GM23338 (cell line): Measurements from ENCODE around the gene CDON. TPM values are rescaled to one million over a fixed set of nuclear protein-coding genes. Genes with fewer than 3 reads are reported as not detected.

Experiments used
- ATAC-seq: fragments of 200-7000 bp; cut with Tn5 transposase; 3 replicates; pipeline ENCODE4 v1.9.1; 2020
- DNase-seq: peaks from one replicate; pipeline ENCODE4 v3.0.0-alpha.2; 2015; ENCODE audit warnings: low spot score
- H2AFZ ChIP-seq: fragments of 200-600 bp; sonication (generic); 2 replicates; pipeline ENCODE4 v1.8.0; 2016; ENCODE audit warnings: antibody characterized with exemption, mild to moderate bottlenecking, moderate library complexity
- H3F3A ChIP-seq: fragments of 200-600 bp; sonication (generic); replicated peaks from 2 replicates; pipeline ENCODE4 v1.8.0; 2017; ENCODE audit warnings: antibody characterized with exemption, mixed run types, low read depth
- H3K27ac ChIP-seq: fragments of 200-600 bp; sonication (generic); 2 replicates; pipeline ENCODE4 v1.6.1; 2016; ENCODE audit warnings: low read depth
- H3K27me3 ChIP-seq: fragments of 200-600 bp; sonication (generic); 2 replicates; pipeline ENCODE4 v1.8.0; 2016; ENCODE audit warnings: mild to moderate bottlenecking, mixed run types, moderate library complexity; ENCODE audit not compliant: insufficient read depth
- H3K36me3 ChIP-seq: fragments of 200-600 bp; sonication (generic); 2 replicates; pipeline ENCODE4 v1.8.0; 2016; ENCODE audit warnings: mild to moderate bottlenecking; ENCODE audit not compliant: insufficient read depth
- H3K4me1 ChIP-seq: fragments of 200-600 bp; sonication (generic); 2 replicates; pipeline ENCODE4 v1.8.0; 2016; ENCODE audit warnings: mild to moderate bottlenecking, moderate library complexity; ENCODE audit not compliant: insufficient read depth
- H3K4me2 ChIP-seq: fragments of 200-600 bp; sonication (generic); 2 replicates; pipeline ENCODE4 v1.7.1; 2017; ENCODE audit warnings: mixed run types
- H3K4me3 ChIP-seq: fragments of 200-600 bp; sonication (generic); 2 replicates; pipeline ENCODE4 v1.6.1; 2016; ENCODE audit warnings: mixed run types
- H3K79me2 ChIP-seq: fragments of 200-600 bp; sonication (generic); replicated peaks from 2 replicates; pipeline ENCODE4 v1.8.0; 2017; ENCODE audit warnings: mild to moderate bottlenecking; ENCODE audit not compliant: insufficient read depth
- H3K9me2 ChIP-seq: fragments of 200-600 bp; sonication (generic); 2 replicates; pipeline ENCODE4 v1.8.0; 2017; ENCODE audit not compliant: insufficient read depth
- H4K20me1 ChIP-seq: fragments of 200-600 bp; sonication (generic); replicated peaks from 2 replicates; pipeline ENCODE4 v1.8.0; 2017; ENCODE audit warnings: mild to moderate bottlenecking; ENCODE audit not compliant: insufficient read depth
- H3K27ac Mint-ChIP-seq: 2 replicates; pipeline ENCODE4 v1.8.0; 2020; ENCODE audit warnings: inconsistent platforms, mild to moderate bottlenecking, moderate library complexity, mixed read lengths
- H3K27me3 Mint-ChIP-seq: 3 replicates; pipeline ENCODE4 v1.8.0; 2022; ENCODE audit warnings: low read depth, mild to moderate bottlenecking, moderate library complexity, mixed read lengths, inconsistent platforms; ENCODE audit not compliant: insufficient read depth, poor library complexity
- H3K36me3 Mint-ChIP-seq: 3 replicates; pipeline ENCODE4 v1.8.0; 2021; ENCODE audit warnings: low read depth, mild to moderate bottlenecking, inconsistent platforms, moderate library complexity, mixed read lengths
- H3K4me1 Mint-ChIP-seq: 3 replicates; pipeline ENCODE4 v1.8.0; 2020; ENCODE audit warnings: mild to moderate bottlenecking, inconsistent platforms, mixed read lengths
- H3K4me3 Mint-ChIP-seq: 3 replicates; pipeline ENCODE4 v1.8.0; 2021; ENCODE audit warnings: moderate library complexity, mild to moderate bottlenecking, inconsistent platforms, mixed read lengths
- H3K9me3 Mint-ChIP-seq: 3 replicates; pipeline ENCODE4 v1.8.0; 2020; ENCODE audit warnings: moderate library complexity, mild to moderate bottlenecking, inconsistent platforms, mixed read lengths
- CREB1 ChIP-seq: fragments of 250-450 bp; sonication (Bioruptor Pico); IDR thresholded peaks from 2 replicates; pipeline ENCODE4 v1.5.0; 2020; ENCODE audit warnings: low read depth, mild to moderate bottlenecking, moderate library complexity
- ETS1 ChIP-seq: IDR thresholded peaks from 2 replicates; pipeline ENCODE4 v1.6.1; 2016; ENCODE audit warnings: antibody characterized with exemption
- EZH2 ChIP-seq: fragments of 200-600 bp; sonication (generic); IDR thresholded peaks from one replicate; pipeline ENCODE4 v1.8.0; 2017; ENCODE audit warnings: antibody characterized with exemption, mild to moderate bottlenecking, low read depth; ENCODE audit not compliant: unreplicated experiment
- EZH2phosphoT487 ChIP-seq: fragments of 200-600 bp; sonication (generic); IDR thresholded peaks from one replicate; pipeline ENCODE4 v1.8.1; 2018; ENCODE audit warnings: antibody characterized with exemption; ENCODE audit not compliant: unreplicated experiment
- JUNB ChIP-seq: IDR thresholded peaks from one replicate; pipeline ENCODE4 v1.6.1; 2016; ENCODE audit warnings: antibody characterized with exemption; ENCODE audit not compliant: unreplicated experiment
- NANOG ChIP-seq: IDR thresholded peaks from 2 replicates; pipeline ENCODE4 v1.6.1; 2016; ENCODE audit warnings: antibody characterized with exemption, borderline replicate concordance
- POLR2AphosphoS5 ChIP-seq: IDR thresholded peaks from 2 replicates; pipeline ENCODE4 v1.6.1; 2016; ENCODE audit warnings: antibody characterized with exemption, low read depth
- STAT1 ChIP-seq: IDR thresholded peaks from one replicate; pipeline ENCODE4 v1.6.1; 2016; ENCODE audit warnings: antibody characterized with exemption; ENCODE audit not compliant: unreplicated experiment
- ZNF114 ChIP-seq: fragments of 250-450 bp; sonication (Bioruptor Pico); IDR thresholded peaks from 2 replicates; pipeline ENCODE4 v1.5.0; 2020; ENCODE audit warnings: mild to moderate bottlenecking, moderate library complexity
- polyA plus RNA-seq: library from polyadenylated mRNA; unstranded; fragments of >200 nt; fragmentation: Nextera tagmentation; extraction: Ambion mirVana; gene quantifications from 2 replicates; pipeline ENCODE4 v1.2.1, GENCODE V29; 2016
- total RNA-seq: library from RNA; depleted of rRNA; stranded (reverse); fragments of >200 nt; shearing (Covaris generic); gene quantifications from 2 replicates; pipeline ENCODE4 v1.2.3, GENCODE V29; 2014
- TF ChIP-seq, protein P1 (sequence below): IDR thresholded peaks from one replicate; pipeline ENCODE4 v1.6.1; 2018; ENCODE audit warnings: antibody characterized with exemption; ENCODE audit not compliant: unreplicated experiment
- TF ChIP-seq, protein P2 (sequence below): fragments of 250-450 bp; sonication (Bioruptor Pico); IDR thresholded peaks from 2 replicates; pipeline ENCODE4 v1.5.0; 2020; ENCODE audit warnings: mild to moderate bottlenecking, moderate library complexity

The CDON gene
- total and polyA plus RNA-seq, 2 experiments from 2014 or later = 4.1 to 35.5 TPM

- Mint-ChIP-seq H3K4me1 (peaks cover 9% of the 10 kb centered on the region), H3K27ac (no peak overlapping the region), H3K4me3 (no peak overlapping the region), H3K27me3 (peaks cover 3% of the 10 kb centered on the region), H3K36me3 (no peaks in the 10 kb centered on the region; the same call in 2 of the 3 replicates), H3K9me3 (no peaks in the 10 kb centered on the region; the same call in 2 of the 3 replicates)
- H4K20me1 ChIP-seq = no peaks in the 10 kb centered on the region
- H3K9me2 ChIP-seq = no peaks in the 10 kb centered on the region
- H2AFZ ChIP-seq = no peak overlapping the region
- H3K4me3 ChIP-seq = no peak overlapping the region
- DNase-seq (no peak), ATAC-seq (no peak)
- H3K27ac ChIP-seq = no peak overlapping the region
- no peak overlapping the region for H3K4me2 ChIP-seq
- TF ChIP-seq STAT1 (no peak), ZNF114 (CRISPR knock-in tag) (no peak), ETS1 (no peak), JUNB (no peak), POLR2AphosphoS5 (no peak), EZH2 (no peak), NANOG (no peak), EZH2phosphoT487 (no peak), CREB1 (CRISPR knock-in tag) (no peak)
- TF ChIP-seq, protein P1, sequence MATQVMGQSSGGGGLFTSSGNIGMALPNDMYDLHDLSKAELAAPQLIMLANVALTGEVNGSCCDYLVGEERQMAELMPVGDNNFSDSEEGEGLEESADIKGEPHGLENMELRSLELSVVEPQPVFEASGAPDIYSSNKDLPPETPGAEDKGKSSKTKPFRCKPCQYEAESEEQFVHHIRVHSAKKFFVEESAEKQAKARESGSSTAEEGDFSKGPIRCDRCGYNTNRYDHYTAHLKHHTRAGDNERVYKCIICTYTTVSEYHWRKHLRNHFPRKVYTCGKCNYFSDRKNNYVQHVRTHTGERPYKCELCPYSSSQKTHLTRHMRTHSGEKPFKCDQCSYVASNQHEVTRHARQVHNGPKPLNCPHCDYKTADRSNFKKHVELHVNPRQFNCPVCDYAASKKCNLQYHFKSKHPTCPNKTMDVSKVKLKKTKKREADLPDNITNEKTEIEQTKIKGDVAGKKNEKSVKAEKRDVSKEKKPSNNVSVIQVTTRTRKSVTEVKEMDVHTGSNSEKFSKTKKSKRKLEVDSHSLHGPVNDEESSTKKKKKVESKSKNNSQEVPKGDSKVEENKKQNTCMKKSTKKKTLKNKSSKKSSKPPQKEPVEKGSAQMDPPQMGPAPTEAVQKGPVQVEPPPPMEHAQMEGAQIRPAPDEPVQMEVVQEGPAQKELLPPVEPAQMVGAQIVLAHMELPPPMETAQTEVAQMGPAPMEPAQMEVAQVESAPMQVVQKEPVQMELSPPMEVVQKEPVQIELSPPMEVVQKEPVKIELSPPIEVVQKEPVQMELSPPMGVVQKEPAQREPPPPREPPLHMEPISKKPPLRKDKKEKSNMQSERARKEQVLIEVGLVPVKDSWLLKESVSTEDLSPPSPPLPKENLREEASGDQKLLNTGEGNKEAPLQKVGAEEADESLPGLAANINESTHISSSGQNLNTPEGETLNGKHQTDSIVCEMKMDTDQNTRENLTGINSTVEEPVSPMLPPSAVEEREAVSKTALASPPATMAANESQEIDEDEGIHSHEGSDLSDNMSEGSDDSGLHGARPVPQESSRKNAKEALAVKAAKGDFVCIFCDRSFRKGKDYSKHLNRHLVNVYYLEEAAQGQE = no peak
- TF ChIP-seq, protein P2, sequence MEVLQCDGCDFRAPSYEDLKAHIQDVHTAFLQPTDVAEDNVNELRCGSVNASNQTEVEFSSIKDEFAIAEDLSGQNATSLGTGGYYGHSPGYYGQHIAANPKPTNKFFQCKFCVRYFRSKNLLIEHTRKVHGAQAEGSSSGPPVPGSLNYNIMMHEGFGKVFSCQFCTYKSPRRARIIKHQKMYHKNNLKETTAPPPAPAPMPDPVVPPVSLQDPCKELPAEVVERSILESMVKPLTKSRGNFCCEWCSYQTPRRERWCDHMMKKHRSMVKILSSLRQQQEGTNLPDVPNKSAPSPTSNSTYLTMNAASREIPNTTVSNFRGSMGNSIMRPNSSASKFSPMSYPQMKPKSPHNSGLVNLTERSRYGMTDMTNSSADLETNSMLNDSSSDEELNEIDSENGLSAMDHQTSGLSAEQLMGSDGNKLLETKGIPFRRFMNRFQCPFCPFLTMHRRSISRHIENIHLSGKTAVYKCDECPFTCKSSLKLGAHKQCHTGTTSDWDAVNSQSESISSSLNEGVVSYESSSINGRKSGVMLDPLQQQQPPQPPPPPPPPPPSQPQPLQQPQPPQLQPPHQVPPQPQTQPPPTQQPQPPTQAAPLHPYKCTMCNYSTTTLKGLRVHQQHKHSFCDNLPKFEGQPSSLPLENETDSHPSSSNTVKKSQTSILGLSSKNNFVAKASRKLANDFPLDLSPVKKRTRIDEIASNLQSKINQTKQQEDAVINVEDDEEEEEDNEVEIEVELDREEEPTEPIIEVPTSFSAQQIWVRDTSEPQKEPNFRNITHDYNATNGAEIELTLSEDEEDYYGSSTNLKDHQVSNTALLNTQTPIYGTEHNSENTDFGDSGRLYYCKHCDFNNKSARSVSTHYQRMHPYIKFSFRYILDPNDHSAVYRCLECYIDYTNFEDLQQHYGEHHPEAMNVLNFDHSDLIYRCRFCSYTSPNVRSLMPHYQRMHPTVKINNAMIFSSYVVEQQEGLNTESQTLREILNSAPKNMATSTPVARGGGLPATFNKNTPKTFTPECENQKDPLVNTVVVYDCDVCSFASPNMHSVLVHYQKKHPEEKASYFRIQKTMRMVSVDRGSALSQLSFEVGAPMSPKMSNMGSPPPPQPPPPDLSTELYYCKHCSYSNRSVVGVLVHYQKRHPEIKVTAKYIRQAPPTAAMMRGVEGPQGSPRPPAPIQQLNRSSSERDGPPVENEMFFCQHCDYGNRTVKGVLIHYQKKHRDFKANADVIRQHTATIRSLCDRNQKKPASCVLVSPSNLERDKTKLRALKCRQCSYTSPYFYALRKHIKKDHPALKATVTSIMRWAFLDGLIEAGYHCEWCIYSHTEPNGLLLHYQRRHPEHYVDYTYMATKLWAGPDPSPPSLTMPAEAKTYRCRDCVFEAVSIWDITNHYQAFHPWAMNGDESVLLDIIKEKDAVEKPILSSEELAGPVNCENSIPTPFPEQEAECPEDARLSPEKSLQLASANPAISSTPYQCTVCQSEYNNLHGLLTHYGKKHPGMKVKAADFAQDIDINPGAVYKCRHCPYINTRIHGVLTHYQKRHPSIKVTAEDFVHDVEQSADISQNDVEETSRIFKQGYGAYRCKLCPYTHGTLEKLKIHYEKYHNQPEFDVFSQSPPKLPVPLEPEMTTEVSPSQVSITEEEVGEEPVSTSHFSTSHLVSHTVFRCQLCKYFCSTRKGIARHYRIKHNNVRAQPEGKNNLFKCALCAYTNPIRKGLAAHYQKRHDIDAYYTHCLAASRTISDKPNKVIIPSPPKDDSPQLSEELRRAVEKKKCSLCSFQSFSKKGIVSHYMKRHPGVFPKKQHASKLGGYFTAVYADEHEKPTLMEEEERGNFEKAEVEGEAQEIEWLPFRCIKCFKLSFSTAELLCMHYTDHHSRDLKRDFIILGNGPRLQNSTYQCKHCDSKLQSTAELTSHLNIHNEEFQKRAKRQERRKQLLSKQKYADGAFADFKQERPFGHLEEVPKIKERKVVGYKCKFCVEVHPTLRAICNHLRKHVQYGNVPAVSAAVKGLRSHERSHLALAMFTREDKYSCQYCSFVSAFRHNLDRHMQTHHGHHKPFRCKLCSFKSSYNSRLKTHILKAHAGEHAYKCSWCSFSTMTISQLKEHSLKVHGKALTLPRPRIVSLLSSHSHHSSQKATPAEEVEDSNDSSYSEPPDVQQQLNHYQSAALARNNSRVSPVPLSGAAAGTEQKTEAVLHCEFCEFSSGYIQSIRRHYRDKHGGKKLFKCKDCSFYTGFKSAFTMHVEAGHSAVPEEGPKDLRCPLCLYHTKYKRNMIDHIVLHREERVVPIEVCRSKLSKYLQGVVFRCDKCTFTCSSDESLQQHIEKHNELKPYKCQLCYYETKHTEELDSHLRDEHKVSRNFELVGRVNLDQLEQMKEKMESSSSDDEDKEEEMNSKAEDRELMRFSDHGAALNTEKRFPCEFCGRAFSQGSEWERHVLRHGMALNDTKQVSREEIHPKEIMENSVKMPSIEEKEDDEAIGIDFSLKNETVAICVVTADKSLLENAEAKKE (CRISPR knock-in tag) = no peak
- no peaks in the 10 kb centered on the region for H3F3A ChIP-seq
- H3K36me3 ChIP-seq = no peaks in the 10 kb centered on the region
- no peaks in the 10 kb centered on the region for H3K79me2 ChIP-seq
- no peaks in the 10 kb centered on the region for H3K27me3 ChIP-seq
- H3K4me1 ChIP-seq = peaks cover 4% of the 10 kb centered on the region; the same call in 1 of the 2 replicates
Observed at GRCh38 chr11:125953401-125953935, 109.2 kb downstream of the CDON start.
